H1 (cell line): ENCODE measurements around the gene MAP1LC3A.

Experiments
- ATF3 ChIP-seq: IDR thresholded peaks from 2 replicates; pipeline ENCODE4 v1.6.1; 2011; ENCODE audit warnings: low read depth, mild to moderate bottlenecking, low read length; ENCODE audit not compliant: insufficient read depth
- EP300 ChIP-seq, 2 experiments: IDR thresholded peaks; 1 replicate in 1 of 2; 2 replicates in 1 of 2; pipeline ENCODE4 v1.6.1; 2011 to 2012; ENCODE audit warnings: low read depth in 2 of 2, low read length in 2 of 2, mild to moderate bottlenecking in 2 of 2, borderline replicate concordance in 1 of 2, inconsistent platforms in 1 of 2, moderate library complexity in 1 of 2
- EZH2 ChIP-seq: fragments of 200-600 bp; sonication (generic); IDR thresholded peaks from 2 replicates; pipeline ENCODE4 v1.7.1; 2012; ENCODE audit warnings: low read depth, mild to moderate bottlenecking, moderate library complexity, low read length, inconsistent platforms; ENCODE audit not compliant: severe bottlenecking
- HDAC6 ChIP-seq: IDR thresholded peaks from one replicate; pipeline ENCODE4 v1.7.1; 2012; ENCODE audit warnings: low read depth, mild to moderate bottlenecking, inconsistent platforms, low read length, moderate library complexity
- NRF1 ChIP-seq: IDR thresholded peaks from 2 replicates; pipeline ENCODE4 v1.6.1; 2011; ENCODE audit warnings: mild to moderate bottlenecking, low read depth, low read length, improper control_type of control experiment
- POLR2AphosphoS5 ChIP-seq: IDR thresholded peaks from 2 replicates; pipeline ENCODE4 v1.6.1; 2011; ENCODE audit warnings: low read depth, low read length
- RBBP5 ChIP-seq: IDR thresholded peaks from 2 replicates; pipeline ENCODE4 v1.7.1; 2012; ENCODE audit warnings: low read depth, mild to moderate bottlenecking, inconsistent platforms, low read length, moderate library complexity, borderline replicate concordance
- TCF12 ChIP-seq: IDR thresholded peaks from 2 replicates; pipeline ENCODE4 v1.6.1; 2011; ENCODE audit warnings: low read depth, mild to moderate bottlenecking, low read length
- YY1 ChIP-seq: IDR thresholded peaks from 2 replicates; pipeline ENCODE4 v1.6.1; 2011; ENCODE audit warnings: low read depth, mild to moderate bottlenecking, low read length

GRCh38 chr20:34573541-34574300 is 15.2 kb downstream of the MAP1LC3A start:
- TF ChIP-seq POLR2AphosphoS5, result no peak
- TF ChIP-seq EP300 (IDR thresholded peaks at IDR 0.05; ENCODE audit: borderline replicate concordance in 1 of 2, low read depth in 2 of 2, low read length in 2 of 2), result no peak
- TF ChIP-seq HDAC6, result no peak
- TF ChIP-seq EZH2, result no peak
- TF ChIP-seq NRF1, result no peak
- no peak for TF ChIP-seq RBBP5
- TF ChIP-seq YY1, result no peak
- TF ChIP-seq ATF3, result no peak
- TF ChIP-seq TCF12, result no peak
